Measurements from ENCODE around the gene PTPRCAP. TPM values are rescaled to one million over a fixed set of nuclear protein-coding genes. Genes with fewer than 3 reads are reported as not detected.

Gene PTPRCAP
- total RNA-seq, 1 donor = not detected

DNA sequence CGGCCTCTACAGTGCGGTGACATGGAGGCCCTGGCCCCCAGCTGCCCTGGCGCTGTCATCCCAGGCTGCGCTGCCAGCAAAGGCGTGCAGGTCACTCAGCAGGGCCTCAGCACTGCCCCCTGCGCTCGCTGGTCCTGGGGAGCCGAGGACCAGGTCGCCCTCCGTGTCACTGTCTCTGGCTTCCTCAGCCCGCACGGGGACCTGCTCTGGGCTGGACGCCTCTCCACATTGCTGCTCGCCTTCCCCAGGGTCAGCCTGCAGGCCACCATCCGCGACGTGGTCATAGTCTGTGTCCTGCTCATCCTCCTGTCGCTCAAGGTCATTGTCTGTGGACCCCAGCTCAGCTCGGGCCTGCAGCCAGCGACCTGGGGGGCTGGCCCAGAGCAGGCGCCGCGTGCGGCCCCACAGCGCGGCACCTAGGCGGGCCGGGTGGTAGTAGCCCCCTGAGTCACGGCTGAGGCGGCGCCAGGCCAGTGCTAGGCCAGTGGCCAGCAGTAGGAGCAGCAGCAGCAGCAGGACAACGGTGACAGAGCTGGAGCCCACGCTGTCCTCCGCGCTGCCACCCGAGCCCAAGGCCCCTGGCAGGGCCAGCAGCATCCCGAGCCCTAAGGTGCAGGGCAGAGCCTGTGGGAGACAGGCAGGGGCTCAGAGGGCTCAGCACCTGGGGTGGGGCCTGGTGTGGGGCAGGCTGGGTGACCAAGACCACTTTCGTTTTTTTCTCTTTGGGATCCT, 1.6 kb downstream of the PTPRCAP start:
- TF ChIP-seq, protein P1, sequence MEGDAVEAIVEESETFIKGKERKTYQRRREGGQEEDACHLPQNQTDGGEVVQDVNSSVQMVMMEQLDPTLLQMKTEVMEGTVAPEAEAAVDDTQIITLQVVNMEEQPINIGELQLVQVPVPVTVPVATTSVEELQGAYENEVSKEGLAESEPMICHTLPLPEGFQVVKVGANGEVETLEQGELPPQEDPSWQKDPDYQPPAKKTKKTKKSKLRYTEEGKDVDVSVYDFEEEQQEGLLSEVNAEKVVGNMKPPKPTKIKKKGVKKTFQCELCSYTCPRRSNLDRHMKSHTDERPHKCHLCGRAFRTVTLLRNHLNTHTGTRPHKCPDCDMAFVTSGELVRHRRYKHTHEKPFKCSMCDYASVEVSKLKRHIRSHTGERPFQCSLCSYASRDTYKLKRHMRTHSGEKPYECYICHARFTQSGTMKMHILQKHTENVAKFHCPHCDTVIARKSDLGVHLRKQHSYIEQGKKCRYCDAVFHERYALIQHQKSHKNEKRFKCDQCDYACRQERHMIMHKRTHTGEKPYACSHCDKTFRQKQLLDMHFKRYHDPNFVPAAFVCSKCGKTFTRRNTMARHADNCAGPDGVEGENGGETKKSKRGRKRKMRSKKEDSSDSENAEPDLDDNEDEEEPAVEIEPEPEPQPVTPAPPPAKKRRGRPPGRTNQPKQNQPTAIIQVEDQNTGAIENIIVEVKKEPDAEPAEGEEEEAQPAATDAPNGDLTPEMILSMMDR (IDR thresholded peaks at IDR 0.05; ENCODE audit: insufficient read depth, low read depth, low read length) = no peak
- DNase-seq (ENCODE audit: low read depth) = no peak
- H3K4me3 ChIP-seq (ENCODE audit: low read depth, low read length) = no peak overlapping the region

DNA sequence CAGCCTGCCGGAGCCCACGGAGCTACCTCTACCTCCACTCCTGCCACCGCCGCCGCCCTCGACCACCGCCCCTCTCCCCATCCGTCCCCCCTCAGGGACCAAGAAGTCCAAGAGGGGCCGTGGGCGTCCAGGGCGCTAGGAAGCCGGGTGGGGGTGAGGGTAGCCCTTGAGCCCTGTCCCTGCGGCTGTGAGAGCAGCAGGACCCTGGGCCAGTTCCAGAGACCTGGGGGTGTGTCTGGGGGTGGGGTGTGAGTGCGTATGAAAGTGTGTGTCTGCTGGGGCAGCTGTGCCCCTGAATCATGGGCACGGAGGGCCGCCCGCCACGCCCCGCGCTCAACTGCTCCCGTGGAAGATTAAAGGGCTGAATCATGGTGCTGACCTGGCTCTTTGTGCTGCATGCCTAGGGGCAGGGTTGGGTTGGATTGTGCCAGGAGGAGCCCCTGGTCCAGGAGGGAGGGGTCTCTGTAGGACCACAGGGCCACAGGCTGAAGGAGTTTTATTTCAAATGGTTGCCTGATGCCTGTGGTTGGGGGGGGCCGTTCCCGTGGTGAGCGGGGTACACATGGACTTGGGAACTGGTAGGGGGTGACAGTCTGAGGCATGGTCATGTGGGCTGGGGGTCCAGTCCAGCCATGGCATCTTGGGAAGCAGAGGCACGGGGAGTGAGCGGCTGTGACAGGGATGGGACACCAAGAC, 2.3 kb downstream of the PTPRCAP start:
- DNase-seq (ENCODE audit: low read depth) = no peak
- TF ChIP-seq, protein P1 (IDR thresholded peaks at IDR 0.05; ENCODE audit: insufficient read depth, low read depth, low read length) = no peak
- H3K4me3 ChIP-seq (ENCODE audit: low read depth, low read length) = no peak overlapping the region

DNA sequence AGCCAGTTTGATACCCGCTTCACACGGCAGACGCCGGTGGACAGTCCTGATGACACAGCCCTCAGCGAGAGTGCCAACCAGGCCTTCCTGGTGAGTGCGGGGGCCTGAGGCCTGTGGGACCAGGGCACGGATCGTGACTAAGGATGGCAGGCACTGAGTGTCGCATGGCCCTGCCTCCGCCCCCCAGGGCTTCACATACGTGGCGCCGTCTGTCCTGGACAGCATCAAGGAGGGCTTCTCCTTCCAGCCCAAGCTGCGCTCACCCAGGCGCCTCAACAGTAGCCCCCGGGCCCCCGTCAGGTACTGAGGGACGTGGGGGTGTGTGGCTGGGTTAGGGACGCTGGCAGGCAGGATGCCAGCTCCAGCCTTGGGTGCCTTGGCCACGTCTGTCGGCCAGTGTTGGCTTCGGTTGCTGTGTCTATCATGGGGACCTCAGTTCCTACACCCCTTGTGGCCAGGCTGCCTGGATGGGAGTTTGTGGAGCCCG, 3.0 kb downstream of the PTPRCAP start:
- TF ChIP-seq, protein P1 (IDR thresholded peaks at IDR 0.05; ENCODE audit: insufficient read depth, low read depth, low read length) = no peak
- no peak overlapping the region for H3K4me3 ChIP-seq (ENCODE audit: low read depth, low read length)
- no peak for DNase-seq (ENCODE audit: low read depth)

DNA sequence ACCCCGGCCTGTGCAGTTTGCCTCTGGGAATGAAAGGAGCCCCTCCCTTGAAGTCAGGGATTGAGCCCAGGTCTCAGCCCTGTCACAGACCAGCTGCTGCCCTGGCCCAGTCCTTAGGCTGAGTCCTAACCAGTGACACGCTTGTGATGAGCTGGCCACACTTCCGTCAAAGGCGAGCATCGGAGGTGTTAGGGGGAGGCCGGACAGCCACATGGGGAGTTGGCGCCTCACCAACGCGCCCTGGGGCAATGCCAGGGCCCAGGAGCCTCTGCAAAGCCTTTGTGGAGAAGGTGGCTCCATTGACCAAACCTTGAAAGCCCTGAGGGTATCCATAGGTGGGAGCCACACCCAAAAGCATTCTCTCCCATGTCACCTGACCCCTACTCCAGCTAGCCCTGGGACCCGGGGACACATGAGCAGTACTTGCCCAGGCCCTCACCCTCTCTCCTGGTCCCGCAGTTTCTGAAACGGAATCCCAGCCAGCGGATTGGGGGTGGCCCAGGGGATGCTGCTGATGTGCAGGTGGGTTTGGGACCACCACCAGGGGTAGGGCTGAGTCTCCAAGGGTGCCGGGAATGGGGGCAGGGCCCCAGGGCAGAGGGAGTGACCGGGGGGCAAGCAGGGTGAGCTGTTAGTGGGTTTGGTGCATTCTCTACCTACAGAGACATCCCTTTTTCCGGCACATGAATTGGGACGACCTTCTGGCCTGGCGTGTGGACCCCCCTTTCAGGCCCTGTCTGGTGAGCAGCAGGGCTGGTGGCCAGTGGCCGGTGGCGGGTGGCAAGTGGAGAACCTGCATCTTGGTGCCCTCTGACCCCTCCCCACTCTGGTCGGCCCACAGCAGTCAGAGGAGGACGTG, 3.7 kb downstream of the PTPRCAP start:
- no peak for DNase-seq (ENCODE audit: low read depth)
- H3K4me3 ChIP-seq (ENCODE audit: low read depth, low read length) = no peak overlapping the region
- TF ChIP-seq, protein P1 (IDR thresholded peaks at IDR 0.05; ENCODE audit: insufficient read depth, low read depth, low read length) = no peak

DNA sequence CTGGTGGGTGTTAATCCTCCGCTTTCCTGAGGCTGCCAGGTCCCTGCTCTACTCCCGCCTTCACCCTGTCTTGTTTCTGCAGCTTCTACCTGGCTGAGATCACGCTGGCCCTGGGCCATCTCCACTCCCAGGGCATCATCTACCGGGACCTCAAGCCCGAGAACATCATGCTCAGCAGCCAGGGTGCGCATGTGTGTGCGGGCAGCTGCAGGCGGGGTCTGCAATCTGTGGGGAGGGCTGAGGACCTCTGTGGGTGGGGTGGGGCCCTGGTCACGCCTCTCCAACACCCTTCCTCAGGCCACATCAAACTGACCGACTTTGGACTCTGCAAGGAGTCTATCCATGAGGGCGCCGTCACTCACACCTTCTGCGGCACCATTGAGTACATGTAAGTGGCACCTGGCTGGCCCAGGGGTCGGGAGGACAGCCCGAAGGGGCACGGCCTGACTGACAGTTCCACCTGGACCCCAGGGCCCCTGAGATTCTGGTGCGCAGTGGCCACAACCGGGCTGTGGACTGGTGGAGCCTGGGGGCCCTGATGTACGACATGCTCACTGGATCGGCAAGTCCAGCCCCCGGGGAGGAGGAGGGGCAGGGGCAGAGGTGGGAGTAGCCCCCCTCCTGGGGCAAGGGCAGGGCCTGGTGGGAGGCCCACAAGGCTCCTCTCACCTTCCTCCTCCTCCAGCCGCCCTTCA, 4.7 kb downstream of the PTPRCAP start:
- no peak for DNase-seq (ENCODE audit: low read depth)
- TF ChIP-seq, protein P1 (IDR thresholded peaks at IDR 0.05; ENCODE audit: insufficient read depth, low read depth, low read length) = no peak
- no peak overlapping the region for H3K4me3 ChIP-seq (ENCODE audit: low read depth, low read length)
